Epithelial cell of esophagus (primary cell): ENCODE measurements around the gene DUOXA2.

Experiments
- DNase-seq: peaks from one replicate; pipeline ENCODE4 v3.0.0; 2010; ENCODE audit warnings: low read depth
- H3K4me3 ChIP-seq: 2 replicates; pipeline ENCODE4 v1.5.1; 2011; ENCODE audit warnings: mild to moderate bottlenecking, low read length, control low read depth
- CTCF ChIP-seq: IDR thresholded peaks from 2 replicates; pipeline ENCODE4 v1.5.1; 2011; ENCODE audit warnings: low read depth, mild to moderate bottlenecking, low read length, control low read depth, inconsistent platforms; ENCODE audit not compliant: insufficient read depth; ENCODE audit errors: missing control alignments

DUOXA2 gene

DNA sequence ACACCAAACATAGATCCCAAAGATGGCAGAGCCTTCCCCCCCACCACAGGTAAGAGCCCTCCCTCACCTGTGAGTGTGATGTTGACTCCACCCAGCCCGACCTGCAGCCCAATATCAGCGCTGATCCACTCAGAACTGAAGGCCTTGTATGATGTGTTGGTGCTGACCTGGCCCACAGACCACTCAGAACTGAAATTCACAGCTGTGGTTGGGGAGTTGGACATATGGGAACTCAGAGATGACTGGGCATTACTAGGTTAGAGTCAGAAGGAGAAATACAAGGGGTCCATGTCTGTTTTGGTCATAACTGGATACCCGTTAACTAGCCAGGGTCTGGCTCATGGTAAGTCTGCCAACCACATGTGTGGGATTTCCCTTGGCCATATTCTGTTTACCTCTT is 6.9 kb downstream of the DUOXA2 start:
- TF ChIP-seq CTCF = no peak
- no peak overlapping the region for H3K4me3 ChIP-seq
- DNase-seq = no peak

DNA sequence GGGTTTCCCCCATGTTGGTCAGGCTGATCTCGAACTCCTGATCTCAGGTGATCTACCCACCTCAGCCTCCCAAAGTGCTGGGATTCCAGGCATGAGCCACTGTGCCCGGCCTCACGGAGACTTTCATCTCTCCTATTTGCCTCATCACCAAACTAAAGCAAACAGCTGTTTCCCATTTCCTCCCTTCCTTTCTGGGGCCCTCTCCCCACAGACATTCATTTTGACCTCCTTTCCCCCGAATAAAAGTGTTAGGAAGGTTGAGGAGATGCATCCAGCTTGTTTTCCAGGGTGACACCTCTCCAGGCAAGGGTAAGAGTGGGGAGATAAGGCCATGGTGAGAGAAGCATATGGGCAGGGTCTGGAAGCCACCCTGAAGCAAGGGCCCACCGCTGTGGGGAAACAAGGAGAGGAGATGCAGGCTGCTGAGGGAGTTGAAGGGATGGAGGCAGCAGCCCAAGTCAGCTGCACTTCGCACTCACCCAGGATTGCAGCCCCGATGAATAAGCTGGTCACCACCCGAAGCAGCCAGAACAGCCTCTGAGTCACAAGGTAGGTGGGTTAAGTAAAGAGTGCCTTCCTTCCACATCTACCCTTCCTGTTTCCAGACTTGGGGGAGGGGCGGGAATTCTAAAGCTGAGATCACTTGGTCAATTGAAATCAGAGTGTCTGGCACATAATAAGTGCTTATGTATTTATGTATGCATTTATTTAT is 7.7 kb downstream of the DUOXA2 start:
- peak; percentile 95 for DNase-seq
- no peak for TF ChIP-seq CTCF
- no peak overlapping the region for H3K4me3 ChIP-seq

DNA sequence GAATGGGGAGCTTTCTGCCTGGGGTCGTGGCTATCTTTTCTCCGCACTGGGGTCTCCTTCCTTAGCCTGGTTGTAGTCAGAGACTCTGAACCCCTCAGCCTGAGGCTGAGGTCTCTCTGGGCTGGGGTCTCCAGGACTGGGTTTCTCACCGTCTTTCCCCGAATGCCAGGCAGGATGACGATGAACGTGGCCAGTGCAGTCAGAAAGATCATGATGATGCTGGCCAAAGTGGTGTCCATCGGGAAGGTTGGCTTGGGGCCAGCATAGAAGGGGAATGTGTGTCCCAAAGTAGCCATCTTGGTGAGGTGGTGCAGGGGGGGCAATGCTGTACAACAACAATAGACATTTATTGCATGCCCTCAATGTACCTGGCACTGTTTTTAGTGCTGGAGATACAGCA is 8.6 kb downstream of the DUOXA2 start:
- no peak overlapping the region for H3K4me3 ChIP-seq
- DNase-seq = no peak
- no peak for TF ChIP-seq CTCF

DNA sequence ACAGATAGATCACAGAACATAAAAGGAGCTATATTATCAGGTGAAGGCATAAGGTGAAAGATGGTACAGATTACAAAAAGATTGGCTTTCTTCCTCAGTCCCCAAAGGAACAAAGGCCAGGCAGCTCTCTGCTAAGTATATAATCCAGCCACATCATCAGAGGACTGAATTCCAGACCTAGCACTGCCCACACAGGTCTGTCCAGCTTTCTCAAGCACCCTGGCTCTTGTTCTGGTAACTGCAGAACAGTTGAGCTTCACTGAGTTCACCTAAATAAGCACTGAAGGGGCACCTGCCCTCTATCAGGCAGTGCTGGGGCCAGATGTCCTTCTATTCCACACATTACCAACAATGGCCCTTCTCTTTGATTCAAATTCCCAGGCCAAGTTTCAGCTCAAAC is 9.3 kb downstream of the DUOXA2 start:
- peak; percentile 42 for DNase-seq
- TF ChIP-seq CTCF = no peak
- H3K4me3 ChIP-seq = no peak overlapping the region

DNA sequence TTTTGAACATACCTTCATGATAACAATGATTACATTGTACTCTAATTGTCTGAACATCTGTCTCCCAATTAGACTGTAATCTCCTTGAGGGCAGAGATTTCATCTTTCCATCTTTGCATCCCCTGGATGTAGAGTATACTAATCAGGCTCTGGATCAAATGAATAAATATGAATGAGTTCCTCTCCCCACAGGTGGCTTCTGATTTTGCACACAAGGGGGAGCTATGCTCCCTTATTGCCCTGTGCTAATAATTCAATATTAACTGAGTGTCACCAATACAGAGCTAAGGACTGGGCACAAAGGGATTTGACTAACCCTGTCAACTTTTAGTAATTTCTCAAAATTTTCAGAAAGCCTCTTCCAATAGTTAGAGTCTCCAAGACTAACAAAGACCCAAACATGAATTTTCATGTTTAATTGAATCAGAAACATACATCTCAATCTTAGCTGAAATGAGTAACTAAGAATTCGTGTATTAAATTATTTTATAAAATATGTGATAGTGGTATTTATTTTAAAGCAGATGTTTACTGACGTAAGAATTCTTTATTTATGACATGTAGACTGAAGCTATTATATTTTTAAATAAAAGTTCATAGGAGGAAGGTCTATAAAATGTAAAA is 12.5 kb downstream of the DUOXA2 start:
- TF ChIP-seq CTCF = peak; percentile 89
- peak; percentile 67 for DNase-seq
- no peak overlapping the region for H3K4me3 ChIP-seq

- TF ChIP-seq CTCF = no peak
- DNase-seq = peak; percentile 25
- peak overlapping the region; percentile 59 for H3K4me3 ChIP-seq
Measured at GRCh38 chr15:45128971-45129639, 15.0 kb downstream of the DUOXA2 start.

GRCh38 chr15:45129651-45130129 is 15.6 kb downstream of the DUOXA2 start, which contains the start of the genes DUOX1 and DUOXA1:
DUOX1 (plus strand) TSS chr15:45129994; CDS start chr15:45131967, 1,973 bp downstream.
DUOXA1 (minus strand) TSS chr15:45129879; CDS start chr15:45123014, 6,865 bp downstream.
- peak; percentile 79 for DNase-seq
- TF ChIP-seq CTCF = no peak
- H3K4me3 ChIP-seq = peak within 1 kb of the TSS; percentile 59
